GM18519 (cell line): ENCODE data around the gene METTL15.
A peak's percentile ranks its signal among the peaks of the same experiment; 100 is the strongest.
"Not testable (repeated sequence)": the region's sequence is repeated elsewhere in the genome, so short reads cannot be mapped to it uniquely, and the experiment has no call there.

ENCODE experiments used
- ATAC-seq: cut with Tn5 transposase; IDR thresholded peaks from one replicate; pipeline ENCODE4 v1.9.1; 2021; ENCODE audit warnings: mild to moderate bottlenecking, moderate library complexity; ENCODE audit not compliant: unreplicated experiment, low FRiP score

METTL15 gene

GRCh38 chr11:28170759-28171158 lies 62.6 kb downstream of the METTL15 start:
- ATAC-seq = no peak

- no peak for ATAC-seq
These were observed 68.2 kb downstream of the METTL15 start for GRCh38 chr11:28176351-28176750.

GRCh38 chr11:28195449-28195848 lies 87.3 kb downstream of the METTL15 start:
- ATAC-seq = no peak

- ATAC-seq = no peak
These were observed 101.7 kb downstream of the METTL15 start for GRCh38 chr11:28209906-28210305.

- not testable (repeated sequence) for ATAC-seq
These were observed 113.9 kb downstream of the METTL15 start for GRCh38 chr11:28222063-28222462.

GRCh38 chr11:28223577-28223976 lies 115.4 kb downstream of the METTL15 start:
- peak; percentile 55 for ATAC-seq

GRCh38 chr11:28223994-28224393 lies 115.8 kb downstream of the METTL15 start:
- no peak for ATAC-seq

- ATAC-seq = no peak
These were observed 119.3 kb downstream of the METTL15 start for GRCh38 chr11:28227460-28227859.

GRCh38 chr11:28228196-28228895 lies 120.2 kb downstream of the METTL15 start:
- no peak for ATAC-seq

- no peak for ATAC-seq
These were observed 123.3 kb downstream of the METTL15 start for GRCh38 chr11:28231475-28231874.

GRCh38 chr11:28232649-28233048 lies 124.5 kb downstream of the METTL15 start:
- no peak for ATAC-seq

- ATAC-seq = no peak
These were observed 133.6 kb downstream of the METTL15 start for GRCh38 chr11:28241760-28242159.

GRCh38 chr11:28242596-28242995 lies 134.4 kb downstream of the METTL15 start:
- no peak for ATAC-seq

GRCh38 chr11:28243061-28243460 lies 134.9 kb downstream of the METTL15 start:
- ATAC-seq = no peak

- ATAC-seq = no peak
These were observed 135.4 kb downstream of the METTL15 start for GRCh38 chr11:28243581-28243980.

GRCh38 chr11:28245131-28245530 lies 136.9 kb downstream of the METTL15 start:
- ATAC-seq = no peak

- ATAC-seq = no peak
These were observed 142.0 kb downstream of the METTL15 start for GRCh38 chr11:28250192-28250591.

GRCh38 chr11:28251257-28251656 lies 143.1 kb downstream of the METTL15 start:
- ATAC-seq = no peak

GRCh38 chr11:28257761-28258160 lies 149.6 kb downstream of the METTL15 start:
- ATAC-seq = no peak

- no peak for ATAC-seq
These were observed 151.1 kb downstream of the METTL15 start for GRCh38 chr11:28259177-28259843.

GRCh38 chr11:28268925-28269324 lies 160.7 kb downstream of the METTL15 start:
- ATAC-seq = no peak

- no peak for ATAC-seq
These were observed 161.4 kb downstream of the METTL15 start for GRCh38 chr11:28269586-28269985.
